Measurements from ENCODE around the gene OR2S2. TPM values are rescaled to one million over a fixed set of nuclear protein-coding genes. Genes with fewer than 3 reads are reported as not detected.

OR2S2 gene
- total and polyA plus RNA-seq, 2 donors (not counting 1 experiment from before 2014, with no cell fraction given), result not detected

DNA sequence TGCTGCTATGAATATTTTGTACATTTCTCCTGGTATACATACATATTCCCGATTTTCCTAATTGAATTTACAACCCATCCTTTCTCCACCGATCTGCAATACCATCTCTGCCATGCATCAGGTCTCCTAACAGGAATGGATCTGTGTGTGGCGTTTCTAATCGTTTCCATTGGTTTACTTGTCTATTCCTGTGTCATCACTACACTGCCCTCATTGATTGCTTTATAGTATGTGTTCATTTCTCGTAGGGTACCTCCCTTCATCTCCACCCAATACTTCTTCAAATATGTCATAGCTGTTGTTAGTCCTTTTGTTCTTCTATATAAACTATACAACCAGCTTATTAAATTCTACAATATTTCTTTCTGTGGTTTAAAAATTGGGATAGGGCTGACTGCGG, 7.1 kb upstream of the OR2S2 start:
- H3K4me3 ChIP-seq (ENCODE audit: control extremely low read depth in 1 of 5, extremely low read depth in 1 of 5, insufficient read depth in 1 of 5, low read depth in 2 of 5, low read length in 4 of 5), result no peak overlapping the region
- no peaks in the 10 kb centered on the region for H4K20me1 ChIP-seq (ENCODE audit: control insufficient read depth, insufficient read depth, low read length, poor library complexity, severe bottlenecking)
- Mint-ChIP-seq H3K27ac (no peak overlapping the region), H3K9me3 (ENCODE audit: insufficient read depth) (no peaks in the 10 kb centered on the region), H3K4me1 (no peaks in the 10 kb centered on the region), H3K4me3 (no peak overlapping the region), H3K27me3 (peaks cover 35% of the 10 kb centered on the region)
- POLR2A ChIA-PET, result no interaction called here
- H3K36me3 ChIP-seq (replicated peaks in 1 of 2; ENCODE audit: control extremely low read depth in 1 of 2, control insufficient read depth in 1 of 2, extremely low read depth in 1 of 2, insufficient read depth in 2 of 2, low read length in 1 of 2), result no peaks in the 10 kb centered on the region
- DNase-seq (no peak), ATAC-seq (ENCODE audit: low read depth) (no peak)
- WGBS (ENCODE audit: insufficient coverage), result 100% methylated on average over 2 of the region's 6 CpGs
- H3K27me3 ChIP-seq (replicated peaks in 1 of 4; ENCODE audit: control extremely low read depth in 1 of 4, control insufficient read depth in 3 of 4, insufficient read depth in 4 of 4, low read length in 3 of 4), result peaks cover 0 to 3% (median 1%) of the 10 kb centered on the region in 4 experiments
- TF ChIP-seq, protein P1, sequence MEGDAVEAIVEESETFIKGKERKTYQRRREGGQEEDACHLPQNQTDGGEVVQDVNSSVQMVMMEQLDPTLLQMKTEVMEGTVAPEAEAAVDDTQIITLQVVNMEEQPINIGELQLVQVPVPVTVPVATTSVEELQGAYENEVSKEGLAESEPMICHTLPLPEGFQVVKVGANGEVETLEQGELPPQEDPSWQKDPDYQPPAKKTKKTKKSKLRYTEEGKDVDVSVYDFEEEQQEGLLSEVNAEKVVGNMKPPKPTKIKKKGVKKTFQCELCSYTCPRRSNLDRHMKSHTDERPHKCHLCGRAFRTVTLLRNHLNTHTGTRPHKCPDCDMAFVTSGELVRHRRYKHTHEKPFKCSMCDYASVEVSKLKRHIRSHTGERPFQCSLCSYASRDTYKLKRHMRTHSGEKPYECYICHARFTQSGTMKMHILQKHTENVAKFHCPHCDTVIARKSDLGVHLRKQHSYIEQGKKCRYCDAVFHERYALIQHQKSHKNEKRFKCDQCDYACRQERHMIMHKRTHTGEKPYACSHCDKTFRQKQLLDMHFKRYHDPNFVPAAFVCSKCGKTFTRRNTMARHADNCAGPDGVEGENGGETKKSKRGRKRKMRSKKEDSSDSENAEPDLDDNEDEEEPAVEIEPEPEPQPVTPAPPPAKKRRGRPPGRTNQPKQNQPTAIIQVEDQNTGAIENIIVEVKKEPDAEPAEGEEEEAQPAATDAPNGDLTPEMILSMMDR (IDR thresholded peaks at IDR 0.05), result no peak
- no peak for TF ChIP-seq EZH2 (IDR thresholded peaks at IDR 0.05; ENCODE audit: borderline replicate concordance, insufficient read depth, low read depth, low read length, poor library complexity, severe bottlenecking)
- intact Hi-C loops (cut with micrococcal nuclease), result no loop called here
- no peaks in the 10 kb centered on the region for H3K4me1 ChIP-seq (ENCODE audit: control insufficient read depth in 2 of 2, insufficient read depth in 2 of 2, low read length in 2 of 2)
- no peak overlapping the region for H3K4me2 ChIP-seq (replicated peaks; ENCODE audit: low read depth, low read length, poor library complexity, severe bottlenecking)
- no peaks in the 10 kb centered on the region for H3K9me3 ChIP-seq (ENCODE audit: control extremely low read depth in 1 of 3, control insufficient read depth in 2 of 3, insufficient read depth in 1 of 3, low read length in 2 of 3)
- no peak overlapping the region for H3K27ac ChIP-seq (ENCODE audit: low read length in 2 of 2)
- no peaks in the 10 kb centered on the region for H3K79me2 ChIP-seq (ENCODE audit: control insufficient read depth, insufficient read depth, low read length)
- H3K9ac ChIP-seq (ENCODE audit: low read length), result no peak overlapping the region
- H2AFZ ChIP-seq (ENCODE audit: insufficient read depth, low read depth, low read length, poor library complexity, severe bottlenecking), result no peak overlapping the region
- CTCF ChIA-PET, result interaction anchor here (1.0 to 1.2 kb wide), 3 partner anchors 9 to 45 kb away, joined by 3 to 4 read pairs (median 3); no protein-coding TSS in a partner anchor

DNA sequence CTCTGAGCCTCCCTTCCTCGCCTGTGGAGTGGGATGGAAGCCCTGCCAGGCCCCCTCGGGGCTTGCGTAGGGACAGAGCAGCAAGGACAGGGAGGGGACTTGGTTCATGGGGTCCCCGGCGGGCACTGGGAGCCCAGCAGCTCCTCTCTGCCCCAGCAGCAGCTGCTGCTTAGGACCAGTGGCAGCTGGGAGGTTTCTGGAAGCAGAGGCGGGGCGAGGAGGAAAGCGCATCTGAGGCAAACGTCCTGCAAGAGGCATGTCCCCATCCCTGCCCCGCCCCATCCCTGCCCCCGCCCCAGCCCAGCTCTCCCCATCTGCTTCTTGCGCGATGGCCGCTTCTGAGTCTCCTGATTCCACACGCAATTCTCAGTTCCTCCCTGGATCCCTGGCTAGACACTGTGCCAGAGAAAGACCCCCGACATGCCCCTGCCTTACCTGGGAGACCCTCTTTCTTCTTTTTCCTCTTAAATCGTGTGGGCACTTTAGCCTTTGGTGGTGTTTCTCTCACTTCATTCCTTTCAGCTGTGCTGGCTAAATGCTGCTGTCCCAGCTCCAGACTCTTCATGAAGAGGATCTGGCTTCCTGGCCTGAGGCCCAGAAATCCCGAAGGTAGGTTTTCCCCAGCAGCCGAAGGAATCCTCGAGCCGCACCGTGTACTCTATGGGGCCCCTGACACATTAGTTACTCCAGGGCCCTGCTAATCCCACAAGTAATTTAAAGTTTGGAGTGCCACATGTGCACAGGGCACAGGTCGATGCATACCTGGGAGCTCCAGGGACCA, 4.4 kb upstream of the OR2S2 start:
- Histone ChIP-seq H3K9ac (ENCODE audit: low read length) (no peak overlapping the region), H3K4me2 (replicated peaks; ENCODE audit: low read depth, low read length, poor library complexity, severe bottlenecking) (no peak overlapping the region), H2AFZ (ENCODE audit: insufficient read depth, low read depth, low read length, poor library complexity, severe bottlenecking) (no peak overlapping the region), H3K36me3 (replicated peaks in 1 of 2; ENCODE audit: control extremely low read depth in 1 of 2, control insufficient read depth in 1 of 2, extremely low read depth in 1 of 2, insufficient read depth in 2 of 2, low read length in 1 of 2) (no peaks in the 10 kb centered on the region), H4K20me1 (ENCODE audit: control insufficient read depth, insufficient read depth, low read length, poor library complexity, severe bottlenecking) (no peaks in the 10 kb centered on the region), H3K4me3 (ENCODE audit: control extremely low read depth in 1 of 5, extremely low read depth in 1 of 5, insufficient read depth in 1 of 5, low read depth in 2 of 5, low read length in 4 of 5) (no peak overlapping the region), H3K4me1 (ENCODE audit: control insufficient read depth in 2 of 2, insufficient read depth in 2 of 2, low read length in 2 of 2) (no peaks in the 10 kb centered on the region), H3K9me3 (ENCODE audit: control extremely low read depth in 1 of 3, control insufficient read depth in 2 of 3, insufficient read depth in 1 of 3, low read length in 2 of 3) (no peaks in the 10 kb centered on the region), H3K79me2 (ENCODE audit: control insufficient read depth, insufficient read depth, low read length) (no peaks in the 10 kb centered on the region), H3K27me3 (replicated peaks in 1 of 4; ENCODE audit: control extremely low read depth in 1 of 4, control insufficient read depth in 3 of 4, insufficient read depth in 4 of 4, low read length in 3 of 4) (peaks cover 0 to 7% (median 0%) of the 10 kb centered on the region in 4 experiments), H3K27ac (ENCODE audit: low read length in 2 of 2) (no peak overlapping the region)
- Mint-ChIP-seq H3K27ac (no peak overlapping the region), H3K27me3 (peaks cover 30% of the 10 kb centered on the region), H3K4me3 (no peak overlapping the region), H3K4me1 (no peaks in the 10 kb centered on the region), H3K9me3 (ENCODE audit: insufficient read depth) (no peaks in the 10 kb centered on the region)
- POLR2A ChIA-PET, result no interaction called here
- DNase-seq (no peak), ATAC-seq (ENCODE audit: low read depth) (no peak)
- 93% methylated on average over 17 of the region's 23 CpGs for WGBS (ENCODE audit: insufficient coverage)
- intact Hi-C loops (cut with micrococcal nuclease), result no loop called here
- TF ChIP-seq EZH2 (IDR thresholded peaks at IDR 0.05; ENCODE audit: borderline replicate concordance, insufficient read depth, low read depth, low read length, poor library complexity, severe bottlenecking), result no peak
- TF ChIP-seq, protein P1 (IDR thresholded peaks at IDR 0.05), result no peak
- CTCF ChIA-PET, result interaction anchor here (1.5 kb wide), 1 partner anchor 61 kb away, joined by 5 read pairs; no protein-coding TSS in a partner anchor
